Measurements from ENCODE around the gene PADI4. TPM values are rescaled to one million over a fixed set of nuclear protein-coding genes. Genes with fewer than 3 reads are reported as not detected.

Gene PADI4
- total RNA-seq, 4 donors from 2014 or later = 0.22 to 1.3 TPM; not detected in 2

DNA sequence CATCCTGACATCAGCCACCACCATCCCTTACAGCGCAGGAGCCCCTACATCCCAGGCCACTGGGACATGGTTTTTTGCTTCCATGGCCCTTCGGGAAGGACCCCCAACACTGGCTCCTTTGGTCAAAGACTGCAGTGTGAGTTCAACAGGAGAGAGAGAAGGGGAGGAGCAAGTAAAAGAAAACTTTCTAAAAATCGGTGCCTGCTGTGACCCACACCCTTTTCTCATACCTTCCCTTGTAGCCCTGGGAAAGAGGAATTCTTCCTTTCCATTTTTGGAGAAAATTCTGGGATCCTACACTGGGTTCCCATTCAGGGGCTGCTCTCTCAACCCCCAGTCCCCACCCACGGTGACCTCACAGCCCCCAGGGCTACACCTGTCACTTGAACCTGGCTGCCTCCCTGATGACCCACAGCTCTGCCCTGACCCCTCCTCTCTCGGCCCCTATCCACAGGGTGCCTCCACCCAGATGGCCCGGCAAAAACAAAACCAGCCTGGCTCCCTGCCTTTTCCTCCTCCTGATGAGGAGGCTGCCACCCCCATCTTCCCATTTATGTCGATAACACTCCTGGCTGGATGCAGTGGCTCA, 7.6 kb downstream of the PADI4 start:
- TF ChIP-seq, protein P1, sequence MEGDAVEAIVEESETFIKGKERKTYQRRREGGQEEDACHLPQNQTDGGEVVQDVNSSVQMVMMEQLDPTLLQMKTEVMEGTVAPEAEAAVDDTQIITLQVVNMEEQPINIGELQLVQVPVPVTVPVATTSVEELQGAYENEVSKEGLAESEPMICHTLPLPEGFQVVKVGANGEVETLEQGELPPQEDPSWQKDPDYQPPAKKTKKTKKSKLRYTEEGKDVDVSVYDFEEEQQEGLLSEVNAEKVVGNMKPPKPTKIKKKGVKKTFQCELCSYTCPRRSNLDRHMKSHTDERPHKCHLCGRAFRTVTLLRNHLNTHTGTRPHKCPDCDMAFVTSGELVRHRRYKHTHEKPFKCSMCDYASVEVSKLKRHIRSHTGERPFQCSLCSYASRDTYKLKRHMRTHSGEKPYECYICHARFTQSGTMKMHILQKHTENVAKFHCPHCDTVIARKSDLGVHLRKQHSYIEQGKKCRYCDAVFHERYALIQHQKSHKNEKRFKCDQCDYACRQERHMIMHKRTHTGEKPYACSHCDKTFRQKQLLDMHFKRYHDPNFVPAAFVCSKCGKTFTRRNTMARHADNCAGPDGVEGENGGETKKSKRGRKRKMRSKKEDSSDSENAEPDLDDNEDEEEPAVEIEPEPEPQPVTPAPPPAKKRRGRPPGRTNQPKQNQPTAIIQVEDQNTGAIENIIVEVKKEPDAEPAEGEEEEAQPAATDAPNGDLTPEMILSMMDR (IDR thresholded peaks at IDR 0.05; ENCODE audit: low read depth) = no peak

DNA sequence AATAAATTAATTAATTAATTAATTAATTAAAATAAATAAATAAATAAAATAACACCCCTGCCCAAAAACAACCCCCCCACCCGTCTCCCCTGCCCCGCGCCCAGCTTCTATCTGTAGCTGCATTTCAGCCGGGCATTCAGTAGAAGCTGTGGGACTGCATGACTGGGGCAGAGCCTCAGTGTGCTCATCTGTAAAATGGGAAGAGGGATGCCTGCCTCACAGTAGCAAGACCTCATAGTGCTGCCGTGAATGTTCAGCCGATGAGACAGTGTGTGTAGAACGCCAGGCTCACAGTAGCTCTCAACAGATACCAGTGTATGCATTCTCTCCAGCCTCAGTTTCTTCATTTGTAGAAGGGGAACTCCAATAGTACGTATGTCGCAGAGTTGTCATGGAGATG, 8.7 kb downstream of the PADI4 start:
- TF ChIP-seq, protein P1 (IDR thresholded peaks at IDR 0.05; ENCODE audit: low read depth) = no peak

DNA sequence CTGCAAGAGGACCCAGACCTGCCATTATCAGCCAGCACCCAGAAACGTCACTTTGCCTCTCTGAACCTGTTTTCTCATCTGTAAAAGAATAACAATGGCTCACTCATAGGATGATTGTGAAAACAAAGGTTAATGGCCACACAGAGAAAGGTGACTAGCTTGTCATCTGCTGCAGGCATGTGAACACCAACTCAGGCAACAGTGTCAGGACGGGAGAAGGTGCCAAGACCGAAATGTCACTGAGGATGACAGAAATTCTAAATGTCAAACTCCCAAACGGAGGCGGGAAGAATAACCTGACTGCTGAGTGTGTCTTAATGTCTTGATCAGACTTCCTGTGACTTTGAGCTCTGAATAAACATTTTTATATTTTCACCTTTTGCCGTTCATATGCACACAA, 10.3 kb downstream of the PADI4 start:
- TF ChIP-seq, protein P1 (IDR thresholded peaks at IDR 0.05; ENCODE audit: low read depth) = no peak

DNA sequence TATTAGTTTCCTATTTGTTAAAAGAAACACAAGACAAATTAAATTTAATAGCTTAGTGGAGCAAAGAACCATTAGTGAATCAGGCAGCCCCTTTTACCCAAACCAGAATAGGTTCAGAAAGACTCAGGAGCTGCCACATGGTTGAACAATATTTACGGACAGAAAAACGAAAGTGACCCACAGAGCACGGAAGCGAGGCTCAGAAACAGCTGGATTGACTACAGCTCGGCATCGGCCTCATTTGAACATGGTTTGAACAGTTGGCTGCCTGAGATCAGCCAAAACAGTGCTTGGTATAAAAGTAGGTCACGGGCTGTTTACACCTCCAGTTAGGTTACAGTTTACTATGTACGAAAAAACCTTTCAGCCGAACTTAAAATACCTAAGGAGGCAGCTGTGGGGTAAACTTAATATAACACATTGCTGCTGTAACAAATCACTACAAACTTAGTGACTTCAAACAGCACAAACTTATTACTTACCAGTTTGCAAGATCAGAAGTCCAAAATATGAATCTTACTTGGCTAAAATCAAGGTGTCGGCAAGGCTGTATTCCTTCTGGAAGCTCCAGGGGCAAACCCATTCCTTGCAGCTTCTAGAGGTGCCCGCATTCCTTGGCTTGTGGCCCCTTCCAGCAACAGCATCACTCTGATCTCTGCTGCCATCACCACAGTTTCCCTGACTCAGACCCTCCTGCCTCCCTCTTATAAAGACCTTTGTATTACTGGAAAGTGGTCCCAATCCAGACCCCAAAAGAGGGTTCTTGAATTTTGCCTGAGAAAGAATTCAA, 11.8 kb downstream of the PADI4 start:
- TF ChIP-seq, protein P1 (IDR thresholded peaks at IDR 0.05; ENCODE audit: low read depth) = no peak

DNA sequence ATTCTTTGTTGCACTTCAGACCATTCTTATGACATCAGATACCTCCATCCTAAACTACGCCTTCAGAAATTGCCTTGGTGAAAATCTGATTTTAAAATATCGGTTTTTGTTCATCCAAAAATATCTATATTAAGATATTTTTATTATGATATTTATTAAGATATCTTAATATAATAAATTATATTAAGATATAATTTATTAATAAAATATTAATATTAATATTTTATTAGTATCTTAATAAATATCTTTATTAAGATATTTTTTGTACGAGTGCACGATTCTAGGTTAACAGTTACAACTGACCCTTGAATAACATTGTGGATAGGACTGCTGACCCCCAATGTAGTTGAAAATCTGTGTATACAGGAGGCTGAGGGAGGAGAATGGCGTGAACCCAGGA, 20.9 kb downstream of the PADI4 start:
- TF ChIP-seq, protein P1 (IDR thresholded peaks at IDR 0.05; ENCODE audit: low read depth) = no peak

DNA sequence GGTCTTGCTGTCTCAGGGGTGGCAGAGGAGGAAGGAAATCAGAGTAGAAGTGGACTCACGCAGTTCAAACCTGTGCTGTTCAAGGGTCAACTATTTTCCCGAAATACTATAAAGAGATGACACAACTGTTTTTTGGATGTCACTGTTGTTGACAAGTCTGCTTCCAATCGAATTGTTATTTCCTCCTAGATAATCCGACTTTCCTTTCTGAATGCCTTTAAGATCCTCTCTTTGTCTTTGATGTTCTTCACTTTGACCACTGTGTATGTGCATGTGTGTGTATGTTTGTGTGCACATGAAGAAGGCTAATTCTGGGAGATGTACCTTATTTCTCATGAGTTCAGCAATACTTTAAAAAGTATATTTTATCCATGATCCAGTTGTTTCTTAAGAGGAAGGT, 21.6 kb downstream of the PADI4 start:
- TF ChIP-seq, protein P1 (IDR thresholded peaks at IDR 0.05; ENCODE audit: low read depth) = no peak

DNA sequence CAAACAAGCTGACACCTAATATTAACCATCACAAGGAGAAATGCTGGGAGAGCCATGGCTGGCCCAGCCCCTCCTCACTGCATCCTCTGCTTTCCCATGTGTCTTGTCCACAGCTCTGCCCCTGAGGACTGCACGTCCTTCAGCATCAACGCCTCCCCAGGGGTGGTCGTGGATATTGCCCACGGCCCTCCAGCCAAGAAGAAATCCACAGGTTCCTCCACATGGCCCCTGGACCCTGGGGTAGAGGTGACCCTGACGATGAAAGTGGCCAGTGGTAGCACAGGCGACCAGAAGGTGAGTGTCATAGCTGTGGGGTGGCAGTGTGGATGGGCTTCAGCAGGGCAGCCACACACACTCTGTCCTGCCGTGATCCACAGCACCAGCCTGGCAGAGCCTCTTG, 22.9 kb downstream of the PADI4 start:
- TF ChIP-seq, protein P1 (IDR thresholded peaks at IDR 0.05; ENCODE audit: low read depth) = no peak

Measured in subcutaneous adipose tissue (tissue), 4 donors.